GM18519 (cell line): ENCODE measurements around the gene ZNHIT3.
A peak's percentile ranks its signal among the peaks of the same experiment; 100 is the strongest.
"Not testable (repeated sequence)": the region's sequence is repeated elsewhere in the genome, so short reads cannot be mapped to it uniquely, and the experiment has no call there.

ENCODE experiments used
- ATAC-seq: cut with Tn5 transposase; IDR thresholded peaks from one replicate; pipeline ENCODE4 v1.9.1; 2021; ENCODE audit warnings: mild to moderate bottlenecking, moderate library complexity; ENCODE audit not compliant: unreplicated experiment, low FRiP score

The ZNHIT3 gene

GRCh38 chr17:36486204-36487194 is at the start of gene ZNHIT3:
TSS of gene ZNHIT3 (plus strand) at chr17:36486681. CDS start at chr17:36486700, 19 bp downstream.
- peak; percentile 88 for ATAC-seq

GRCh38 chr17:36441792-36442191 is 44.7 kb upstream of the ZNHIT3 start:
- ATAC-seq: not testable (repeated sequence)

- no peak for ATAC-seq
Measured at GRCh38 chr17:36443777-36444176, 42.7 kb upstream of the ZNHIT3 start.

- not testable (repeated sequence) for ATAC-seq
Measured at GRCh38 chr17:36449997-36450396, 36.5 kb upstream of the ZNHIT3 start.

GRCh38 chr17:36452888-36453287 is 33.6 kb upstream of the ZNHIT3 start:
- ATAC-seq: not testable (repeated sequence)

- ATAC-seq: not testable (repeated sequence)
Measured at GRCh38 chr17:36457701-36458100, 28.8 kb upstream of the ZNHIT3 start.

GRCh38 chr17:36459045-36459444 is 27.4 kb upstream of the ZNHIT3 start:
- no peak for ATAC-seq

- ATAC-seq: no peak
Measured at GRCh38 chr17:36459601-36460000, 26.9 kb upstream of the ZNHIT3 start.

GRCh38 chr17:36460265-36460937 is 26.1 kb upstream of the ZNHIT3 start:
- ATAC-seq: no peak

GRCh38 chr17:36461330-36462110 is 25.0 kb upstream of the ZNHIT3 start:
- no peak for ATAC-seq

GRCh38 chr17:36463916-36464764 is 22.3 kb upstream of the ZNHIT3 start:
- no peak for ATAC-seq

GRCh38 chr17:36464765-36465088 is 21.8 kb upstream of the ZNHIT3 start:
- ATAC-seq: no peak

- ATAC-seq: no peak
Measured at GRCh38 chr17:36468903-36469635, 17.4 kb upstream of the ZNHIT3 start.

- ATAC-seq: no peak
Measured at GRCh38 chr17:36469733-36470132, 16.7 kb upstream of the ZNHIT3 start.

GRCh38 chr17:36470499-36470898 is 16.0 kb upstream of the ZNHIT3 start:
- ATAC-seq: no peak

GRCh38 chr17:36474571-36474970 is 11.9 kb upstream of the ZNHIT3 start:
- no peak for ATAC-seq

- ATAC-seq: no peak
Measured at GRCh38 chr17:36475346-36475970, 11.0 kb upstream of the ZNHIT3 start.

GRCh38 chr17:36481829-36482228 is 4.7 kb upstream of the ZNHIT3 start:
- no peak for ATAC-seq
